H4 (cell line): ENCODE results near the gene SMCO4. TPM values are rescaled to one million over a fixed set of nuclear protein-coding genes. Genes with fewer than 3 reads are reported as not detected.
"Not testable (repeated sequence)": the region's sequence is repeated elsewhere in the genome, so short reads cannot be mapped to it uniquely, and the experiment has no call there.

Source experiments
- DNase-seq: peaks from one replicate; pipeline ENCODE4 v3.0.0-alpha.2; 2015; ENCODE audit warnings: low spot score
- total RNA-seq: library from RNA; depleted of rRNA; stranded (reverse); fragments of >200 nt; shearing (Covaris generic); gene quantifications from 2 replicates; pipeline ENCODE4 v1.2.3, GENCODE V29; 2014; rRNA removed

The SMCO4 gene
- total RNA-seq, result 22.9 and 75.8 TPM in 2 replicates

DNA sequence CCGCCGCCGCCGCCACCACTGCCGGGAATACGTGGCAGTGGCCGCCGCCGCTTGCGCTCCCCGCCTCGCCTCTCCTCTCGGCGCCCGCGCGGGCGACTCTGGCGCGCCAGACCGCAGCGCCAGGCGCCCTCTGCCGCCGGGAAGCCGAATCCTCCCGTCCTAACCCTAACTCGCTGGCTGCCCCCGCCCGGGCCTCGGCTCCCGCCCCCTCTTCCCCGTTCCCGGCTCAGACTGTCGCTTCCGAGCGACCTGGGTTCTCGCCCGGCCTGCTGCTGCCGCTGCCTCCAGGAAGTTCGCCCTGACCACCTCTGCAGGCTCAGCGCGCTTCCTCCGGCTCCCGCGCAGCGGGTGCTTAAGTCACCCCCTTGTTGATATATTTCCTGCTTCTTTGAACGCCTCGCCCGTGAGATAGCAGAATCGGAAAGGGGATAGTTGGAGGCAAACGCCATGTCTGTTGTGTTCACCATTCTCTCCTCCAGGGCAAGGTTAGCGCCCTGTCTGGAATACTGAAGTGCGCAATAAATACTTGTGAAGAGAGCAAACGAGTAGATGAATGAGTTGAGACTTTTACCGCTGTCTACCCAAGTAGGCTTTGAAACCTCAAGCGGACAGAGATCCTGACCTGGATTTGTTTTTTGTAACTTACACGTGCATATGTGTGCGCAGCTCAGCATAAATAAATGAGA is at the start of gene SMCO4:
TSS of gene SMCO4 (minus strand) at position 100 of the 686 bp plus-strand sequence. CDS start 64,202 bp downstream, outside the sequence.
- peak; percentile 65 for DNase-seq

- DNase-seq, result peak; percentile 75
Measured at GRCh38 chr11:93591247-93591898, 48.2 kb upstream of the SMCO4 start.

DNA sequence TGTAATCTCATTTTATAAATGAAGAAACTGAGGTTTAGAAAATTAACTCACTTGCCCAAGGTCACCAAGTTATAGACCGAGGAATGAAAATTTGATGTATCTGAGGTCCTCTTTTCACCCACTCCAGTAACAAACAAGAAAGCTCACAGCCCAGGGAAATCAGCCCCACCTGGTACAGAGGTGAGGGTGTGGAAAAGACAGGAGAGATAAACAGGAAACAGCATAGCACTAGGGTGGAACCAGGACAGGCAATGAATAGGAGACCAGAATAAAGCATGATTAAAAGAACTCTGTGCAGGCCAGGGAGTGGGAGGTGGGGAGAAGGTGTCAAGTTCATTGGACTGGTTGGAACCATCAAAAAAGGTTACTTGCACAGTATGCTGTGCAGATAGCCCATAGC is 46.2 kb upstream of the SMCO4 start:
- DNase-seq, result no peak

GRCh38 chr11:93587858-93588581 is 44.8 kb upstream of the SMCO4 start:
- DNase-seq, result no peak

- DNase-seq, result not testable (repeated sequence)
Measured at GRCh38 chr11:93587425-93587824, 44.2 kb upstream of the SMCO4 start.

- peak; percentile 43 for DNase-seq
Measured at GRCh38 chr11:93585758-93586157, 42.6 kb upstream of the SMCO4 start.

- no peak for DNase-seq
Measured at GRCh38 chr11:93583490-93583889, 40.3 kb upstream of the SMCO4 start.

GRCh38 chr11:93579187-93579751 is 36.1 kb upstream of the SMCO4 start:
- no peak for DNase-seq

DNA sequence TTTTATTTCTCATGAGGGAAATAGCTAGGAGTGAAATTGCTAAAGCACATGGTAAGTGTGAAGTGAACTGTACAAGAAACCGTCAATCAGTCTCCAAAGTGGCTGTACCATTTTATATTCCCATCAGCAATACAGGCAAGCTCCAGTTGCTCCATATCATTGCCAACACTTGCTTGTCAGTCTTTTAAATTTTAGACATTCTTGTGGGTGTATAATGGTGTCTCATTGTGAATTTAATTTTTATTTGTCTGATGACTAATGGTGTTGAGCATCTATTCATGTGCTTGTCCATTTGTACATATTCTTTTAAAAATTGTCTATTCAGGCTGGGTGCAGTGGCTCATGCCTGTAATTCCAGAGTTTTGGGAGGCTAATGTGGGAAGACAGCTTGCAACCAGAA is 34.1 kb upstream of the SMCO4 start:
- no peak for DNase-seq

DNA sequence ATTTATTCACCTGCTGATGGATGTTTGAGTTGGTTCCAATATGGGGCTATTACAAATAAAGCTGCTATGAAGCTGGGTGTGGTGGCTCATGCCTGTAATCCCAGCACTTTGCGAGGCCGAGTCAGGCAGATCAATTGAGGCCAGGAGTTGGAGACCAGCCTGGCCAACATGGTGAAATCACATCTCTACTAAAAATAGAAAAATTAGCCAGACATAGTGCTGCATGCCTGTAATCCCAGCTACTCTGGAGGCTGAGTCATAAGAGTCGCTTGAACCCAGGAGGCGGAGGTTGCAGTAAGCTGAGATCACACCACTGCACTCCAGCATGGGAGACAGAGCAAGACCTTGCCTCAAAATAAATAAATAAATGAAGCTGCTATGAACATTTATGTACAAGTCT is 33.7 kb upstream of the SMCO4 start:
- DNase-seq, result not testable (repeated sequence)

DNA sequence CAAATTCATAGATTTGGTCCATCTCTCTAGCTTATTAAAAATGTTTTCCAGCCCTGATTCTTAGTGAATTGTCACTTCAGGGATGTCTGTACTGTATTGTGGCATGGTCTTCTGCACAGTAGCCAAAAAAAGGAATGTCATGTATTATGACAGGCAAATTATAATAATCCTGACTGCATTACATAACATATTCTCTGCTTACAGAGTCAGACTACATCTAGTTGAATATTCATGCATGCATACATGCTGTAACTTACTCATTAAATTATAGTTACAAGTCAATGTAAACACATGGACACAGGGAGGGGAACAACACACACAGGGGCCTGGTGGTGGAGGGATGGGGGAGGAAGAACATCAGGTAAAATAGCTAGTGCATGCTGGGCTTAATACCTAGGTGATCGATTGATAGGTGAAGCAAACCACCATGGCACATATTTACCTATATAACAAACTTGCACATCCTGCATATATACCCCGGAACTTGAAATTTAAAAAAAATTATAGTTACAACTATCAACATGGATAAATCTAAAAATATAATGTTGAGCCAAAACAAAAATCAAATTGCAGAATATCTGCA is 31.5 kb upstream of the SMCO4 start:
- no peak for DNase-seq

DNA sequence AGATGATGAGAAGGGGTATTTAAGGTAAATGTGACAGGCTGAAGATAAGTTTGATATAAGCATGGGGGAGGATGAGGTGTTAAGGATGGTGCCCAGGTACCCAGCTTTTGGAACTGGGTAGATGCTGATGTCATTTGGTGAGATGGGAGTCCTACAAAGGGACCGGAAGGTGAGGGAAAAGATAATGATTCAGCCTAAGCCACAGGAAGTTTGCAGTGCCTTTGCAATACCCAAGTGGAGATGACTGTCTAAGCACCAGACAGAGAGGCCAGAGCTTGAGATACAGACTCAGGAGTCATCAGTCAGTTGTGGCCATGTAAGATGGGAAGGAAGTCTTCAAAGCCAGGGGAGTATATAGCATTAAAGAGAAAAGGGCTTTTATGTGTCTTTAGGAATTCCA is 30.0 kb upstream of the SMCO4 start:
- DNase-seq, result no peak

DNA sequence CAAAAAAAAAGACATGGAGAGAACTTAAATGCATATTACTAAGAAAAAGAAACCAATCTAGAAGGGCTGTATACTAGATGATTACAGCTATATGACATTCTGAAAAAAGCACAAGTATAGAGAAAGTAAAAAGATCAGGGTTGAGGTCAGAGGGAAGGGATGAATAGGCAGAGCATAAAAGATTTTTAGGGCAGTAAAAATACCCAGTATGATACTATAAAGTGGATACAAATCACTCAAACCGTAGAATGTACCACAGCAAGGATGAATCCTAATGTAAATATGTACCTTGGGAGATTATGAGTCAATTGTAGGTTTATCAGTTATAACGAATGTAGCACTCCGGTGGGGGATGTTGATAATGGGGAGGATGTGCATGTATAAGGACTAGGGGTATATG is 29.4 kb upstream of the SMCO4 start:
- DNase-seq, result no peak

- DNase-seq, result no peak
Measured at GRCh38 chr11:93572171-93572570, 29.0 kb upstream of the SMCO4 start.

DNA sequence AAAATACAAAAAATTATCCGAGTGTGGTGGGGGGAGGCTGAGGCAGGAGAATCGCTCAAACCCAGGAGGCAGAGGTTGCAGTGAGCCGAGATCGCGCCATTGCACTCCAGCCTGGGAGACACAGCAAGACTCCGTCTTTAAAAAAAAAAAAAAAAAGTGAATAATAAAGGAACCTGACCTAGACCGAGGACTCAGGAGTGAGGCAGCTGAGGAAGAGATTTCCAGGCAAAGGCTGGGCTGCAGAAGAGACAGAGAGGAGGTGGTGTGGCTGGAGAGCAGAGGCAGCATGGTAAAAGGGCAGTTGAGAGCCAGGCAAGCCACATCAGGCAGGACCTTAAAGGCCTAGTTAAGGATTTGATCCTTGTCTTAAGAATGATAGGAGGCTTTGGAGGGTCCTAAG is 28.4 kb upstream of the SMCO4 start:
- no peak for DNase-seq

DNA sequence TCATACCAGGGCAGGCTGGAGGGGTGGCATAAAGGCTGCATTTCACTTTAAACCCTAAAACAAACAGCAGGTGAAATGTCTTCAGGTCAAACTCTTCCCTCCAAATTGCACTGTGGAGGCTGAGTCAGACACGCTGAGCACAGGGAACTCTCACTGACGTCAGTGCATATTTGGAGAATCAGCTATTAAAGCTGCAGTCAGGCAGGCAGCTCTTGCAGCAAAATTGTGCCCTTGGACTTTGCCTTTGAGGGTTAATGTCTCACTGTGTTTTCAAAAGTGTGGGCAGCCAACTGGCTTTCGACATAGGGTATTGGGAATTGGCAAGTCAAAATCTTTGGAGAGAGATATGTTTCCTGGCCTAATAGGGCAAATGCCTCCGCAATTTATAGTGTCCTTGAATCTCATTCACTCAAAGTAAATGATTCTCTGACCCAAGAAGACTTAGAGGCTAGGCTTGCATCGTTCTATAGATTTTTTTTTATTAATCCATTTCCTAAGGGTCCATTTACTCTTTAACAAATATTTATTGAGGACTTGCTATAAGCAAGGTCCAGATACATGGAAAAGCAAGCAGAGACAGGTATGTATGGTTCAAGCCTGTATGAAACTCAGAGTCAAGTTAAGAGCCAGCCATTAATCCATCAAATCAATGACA is 27.7 kb upstream of the SMCO4 start:
- DNase-seq, result peak; percentile 47

- no peak for DNase-seq
Measured at GRCh38 chr11:93569496-93569895, 26.3 kb upstream of the SMCO4 start.

- DNase-seq, result no peak
Measured at GRCh38 chr11:93568726-93569125, 25.5 kb upstream of the SMCO4 start.

DNA sequence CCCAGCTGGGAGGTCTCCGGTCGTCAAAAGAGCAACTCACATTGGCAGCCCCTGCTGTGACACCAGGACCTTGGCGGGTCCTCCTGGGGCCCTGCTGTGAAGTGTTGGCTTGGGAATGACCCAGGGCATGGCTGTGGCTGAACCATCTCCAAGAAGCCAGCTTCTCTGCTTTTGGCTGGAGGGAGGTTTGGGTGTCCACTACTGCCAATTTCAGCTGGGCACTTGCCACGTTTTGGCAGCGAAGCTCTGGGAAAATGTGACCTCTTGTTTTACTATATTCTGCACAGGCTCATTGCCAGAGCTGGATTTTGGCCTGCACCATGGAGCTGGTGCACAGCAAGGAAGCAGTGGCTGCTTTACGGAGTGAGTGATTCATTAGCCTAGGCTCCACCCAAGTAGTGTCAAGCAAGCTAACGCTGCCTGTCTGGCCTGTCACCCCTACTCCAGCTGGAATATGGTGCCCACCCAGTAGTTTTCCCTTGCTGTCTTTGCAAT is 24.3 kb upstream of the SMCO4 start:
- DNase-seq, result no peak

DNA sequence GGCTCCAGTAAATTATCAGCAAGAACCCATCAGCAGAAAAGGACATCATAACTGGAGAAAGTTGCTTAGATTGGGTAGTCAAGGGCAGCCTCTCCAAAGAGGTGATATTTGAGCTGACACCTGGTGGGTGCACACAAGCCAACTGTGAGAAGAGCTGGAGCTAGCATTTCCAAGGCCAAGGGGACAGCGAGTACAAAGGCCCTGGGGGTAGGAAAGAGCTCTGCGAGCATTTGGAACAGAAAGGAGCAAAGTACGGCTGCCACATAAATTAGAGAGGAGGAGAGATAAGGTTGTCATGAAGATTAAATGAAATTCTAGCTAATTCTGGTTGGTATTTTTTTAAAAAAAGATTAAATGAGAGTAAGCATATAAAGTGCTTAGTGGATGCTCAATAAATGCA is 21.7 kb upstream of the SMCO4 start:
- DNase-seq, result no peak

DNA sequence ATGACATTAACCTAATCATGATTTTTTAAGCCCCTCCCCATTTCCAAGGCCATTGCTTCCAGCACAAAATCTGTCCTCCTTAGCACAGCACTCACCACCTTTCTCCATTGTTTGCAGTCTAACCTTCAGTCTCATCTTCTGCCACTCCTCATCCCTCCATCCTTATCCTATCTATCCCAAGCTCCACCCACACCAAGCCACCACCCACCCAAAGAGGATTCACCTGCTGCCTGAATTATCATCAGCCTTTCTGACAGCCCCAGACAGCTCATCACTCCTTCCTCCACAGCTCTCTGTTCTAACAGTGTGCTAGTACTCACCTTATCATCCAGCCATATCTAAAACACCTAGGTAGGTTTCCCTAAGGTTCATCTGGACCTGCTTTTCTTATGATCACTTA is 20.7 kb upstream of the SMCO4 start:
- no peak for DNase-seq
